ENCODE measurements around the gene PCDHAC1.

DNA sequence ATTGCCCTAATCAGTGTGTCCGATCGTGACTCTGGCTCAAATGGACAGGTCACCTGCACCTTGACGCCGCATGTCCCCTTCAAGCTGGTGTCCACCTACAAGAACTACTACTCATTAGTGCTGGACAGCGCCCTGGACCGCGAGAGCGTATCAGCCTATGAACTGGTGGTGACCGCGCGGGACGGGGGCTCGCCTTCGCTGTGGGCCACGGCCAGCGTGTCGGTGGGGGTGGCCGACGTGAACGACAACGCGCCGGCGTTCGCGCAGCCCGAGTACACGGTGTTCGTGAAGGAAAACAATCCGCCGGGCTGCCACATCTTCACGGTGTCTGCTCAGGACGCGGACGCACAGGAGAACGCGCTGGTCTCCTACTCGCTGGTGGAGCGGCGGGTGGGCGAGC, 42.7 kb upstream of the PCDHAC1 start:
- TF ChIP-seq POLR2A (IDR thresholded peaks at IDR 0.05) = no peak
- TF ChIP-seq, protein P1, sequence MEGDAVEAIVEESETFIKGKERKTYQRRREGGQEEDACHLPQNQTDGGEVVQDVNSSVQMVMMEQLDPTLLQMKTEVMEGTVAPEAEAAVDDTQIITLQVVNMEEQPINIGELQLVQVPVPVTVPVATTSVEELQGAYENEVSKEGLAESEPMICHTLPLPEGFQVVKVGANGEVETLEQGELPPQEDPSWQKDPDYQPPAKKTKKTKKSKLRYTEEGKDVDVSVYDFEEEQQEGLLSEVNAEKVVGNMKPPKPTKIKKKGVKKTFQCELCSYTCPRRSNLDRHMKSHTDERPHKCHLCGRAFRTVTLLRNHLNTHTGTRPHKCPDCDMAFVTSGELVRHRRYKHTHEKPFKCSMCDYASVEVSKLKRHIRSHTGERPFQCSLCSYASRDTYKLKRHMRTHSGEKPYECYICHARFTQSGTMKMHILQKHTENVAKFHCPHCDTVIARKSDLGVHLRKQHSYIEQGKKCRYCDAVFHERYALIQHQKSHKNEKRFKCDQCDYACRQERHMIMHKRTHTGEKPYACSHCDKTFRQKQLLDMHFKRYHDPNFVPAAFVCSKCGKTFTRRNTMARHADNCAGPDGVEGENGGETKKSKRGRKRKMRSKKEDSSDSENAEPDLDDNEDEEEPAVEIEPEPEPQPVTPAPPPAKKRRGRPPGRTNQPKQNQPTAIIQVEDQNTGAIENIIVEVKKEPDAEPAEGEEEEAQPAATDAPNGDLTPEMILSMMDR (IDR thresholded peaks at IDR 0.05) = no peak
